H1 (cell line): ENCODE results near the gene CXCL14.

Experiments used
- CHD1 ChIP-seq: IDR thresholded peaks from 2 replicates; pipeline ENCODE4 v1.6.1; 2012; ENCODE audit warnings: low read depth, low read length, improper control_type of control experiment
- EP300 ChIP-seq, 2 experiments: IDR thresholded peaks; 1 replicate in 1 of 2; 2 replicates in 1 of 2; pipeline ENCODE4 v1.6.1; 2011 to 2012; ENCODE audit warnings: low read depth in 2 of 2, low read length in 2 of 2, mild to moderate bottlenecking in 2 of 2, borderline replicate concordance in 1 of 2, inconsistent platforms in 1 of 2, moderate library complexity in 1 of 2
- EZH2 ChIP-seq: fragments of 200-600 bp; sonication (generic); IDR thresholded peaks from 2 replicates; pipeline ENCODE4 v1.7.1; 2012; ENCODE audit warnings: low read depth, mild to moderate bottlenecking, moderate library complexity, low read length, inconsistent platforms; ENCODE audit not compliant: severe bottlenecking
- FOSL1 ChIP-seq: IDR thresholded peaks from 2 replicates; pipeline ENCODE4 v1.6.1; 2011; ENCODE audit warnings: mild to moderate bottlenecking, low read depth, low read length, moderate library complexity; ENCODE audit not compliant: insufficient read depth
- GTF2F1 ChIP-seq: IDR thresholded peaks from 2 replicates; pipeline ENCODE4 v1.6.1; 2012; ENCODE audit warnings: low read depth, low read length, improper control_type of control experiment, borderline replicate concordance
- JUND ChIP-seq: IDR thresholded peaks from 2 replicates; pipeline ENCODE4 v1.6.1; 2011; ENCODE audit warnings: mild to moderate bottlenecking, improper control_type of control experiment, low read length
- POLR2A ChIP-seq, 2 experiments: IDR thresholded peaks; 1 replicate in 1 of 2; 2 replicates in 1 of 2; pipeline ENCODE4 v1.6.1; 2011; ENCODE audit warnings: low read depth in 2 of 2, low read length in 2 of 2, mild to moderate bottlenecking in 2 of 2; ENCODE audit errors: control extremely low read depth in 1 of 2
- POLR2AphosphoS5 ChIP-seq: IDR thresholded peaks from 2 replicates; pipeline ENCODE4 v1.6.1; 2011; ENCODE audit warnings: low read depth, low read length
- RAD21 ChIP-seq, 2 experiments: IDR thresholded peaks in 1 of 2; conservative IDR thresholded peaks in 1 of 2; 2 replicates each; pipeline ENCODE4 v1.6.1; 2011; ENCODE audit warnings: low read depth in 2 of 2, low read length in 2 of 2, improper control_type of control experiment in 1 of 2, inconsistent platforms in 1 of 2, mild to moderate bottlenecking in 1 of 2, moderate library complexity in 1 of 2
- RXRA ChIP-seq: IDR thresholded peaks from 2 replicates; pipeline ENCODE4 v1.6.1; 2011; ENCODE audit warnings: low read depth, mild to moderate bottlenecking, low read length, moderate library complexity; ENCODE audit not compliant: insufficient read depth
- YY1 ChIP-seq: IDR thresholded peaks from 2 replicates; pipeline ENCODE4 v1.6.1; 2011; ENCODE audit warnings: low read depth, mild to moderate bottlenecking, low read length
- TF ChIP-seq, protein P1 (sequence below), 3 experiments: IDR thresholded peaks; 1 replicate in 2 of 3; 2 replicates in 1 of 3; pipeline versions ENCODE4 v1.5.1 to v1.6.1; 2011; ENCODE audit warnings: low read length in 3 of 3, mild to moderate bottlenecking in 3 of 3, inconsistent platforms in 2 of 3, low read depth in 1 of 3, moderate library complexity in 1 of 3; ENCODE audit not compliant: insufficient read depth in 1 of 3; ENCODE audit errors: control extremely low read depth in 1 of 3

DNA sequence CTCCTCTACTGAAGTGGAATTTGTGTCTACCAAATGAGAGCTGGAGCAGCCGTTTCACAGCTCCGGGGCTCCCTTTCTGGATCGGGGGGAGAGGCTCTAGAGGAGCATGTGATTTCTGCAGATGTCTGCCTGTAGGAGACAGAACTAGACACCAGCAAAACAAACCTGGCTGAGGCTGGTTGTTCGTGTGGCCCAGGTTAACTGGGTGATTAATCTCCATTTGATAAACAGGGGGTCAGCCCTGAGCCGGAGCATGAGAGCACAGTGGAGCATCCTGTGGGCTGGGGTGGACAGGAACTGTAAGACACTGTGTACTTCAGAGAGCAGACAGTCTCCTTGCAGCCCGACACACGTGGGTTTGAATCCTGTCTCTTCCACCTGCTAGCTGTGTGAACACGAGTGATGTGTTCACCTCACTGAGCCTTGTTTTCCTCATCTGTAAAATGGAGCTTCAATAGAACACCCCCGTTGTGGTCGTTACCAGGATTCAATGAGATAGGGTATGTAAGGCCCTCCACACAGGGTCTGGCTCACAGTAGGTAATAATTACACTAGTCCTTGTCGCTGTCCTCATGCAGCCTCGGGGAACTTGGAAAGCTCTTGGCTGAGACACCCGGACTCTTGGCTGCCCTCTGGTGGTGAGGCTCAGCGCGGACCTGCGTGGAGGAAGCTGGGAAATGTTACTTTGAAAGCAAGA, 12.9 kb downstream of the CXCL14 start:
- TF ChIP-seq JUND (no peak), RAD21 (IDR thresholded peaks at IDR 0.05 in 1 of 2, conservative IDR thresholded peaks at IDR 0.05 in 1 of 2; ENCODE audit: low read depth in 2 of 2, low read length in 2 of 2) (peak; percentile 49 to 66), POLR2A (IDR thresholded peaks at IDR 0.05; ENCODE audit: control extremely low read depth in 1 of 2, low read depth in 2 of 2, low read length in 2 of 2) (no peak), CHD1 (no peak), FOSL1 (no peak), EZH2 (no peak), EP300 (IDR thresholded peaks at IDR 0.05; ENCODE audit: borderline replicate concordance in 1 of 2, low read depth in 2 of 2, low read length in 2 of 2) (no peak), POLR2AphosphoS5 (no peak), GTF2F1 (no peak), RXRA (no peak), YY1 (no peak)
- TF ChIP-seq, protein P1, sequence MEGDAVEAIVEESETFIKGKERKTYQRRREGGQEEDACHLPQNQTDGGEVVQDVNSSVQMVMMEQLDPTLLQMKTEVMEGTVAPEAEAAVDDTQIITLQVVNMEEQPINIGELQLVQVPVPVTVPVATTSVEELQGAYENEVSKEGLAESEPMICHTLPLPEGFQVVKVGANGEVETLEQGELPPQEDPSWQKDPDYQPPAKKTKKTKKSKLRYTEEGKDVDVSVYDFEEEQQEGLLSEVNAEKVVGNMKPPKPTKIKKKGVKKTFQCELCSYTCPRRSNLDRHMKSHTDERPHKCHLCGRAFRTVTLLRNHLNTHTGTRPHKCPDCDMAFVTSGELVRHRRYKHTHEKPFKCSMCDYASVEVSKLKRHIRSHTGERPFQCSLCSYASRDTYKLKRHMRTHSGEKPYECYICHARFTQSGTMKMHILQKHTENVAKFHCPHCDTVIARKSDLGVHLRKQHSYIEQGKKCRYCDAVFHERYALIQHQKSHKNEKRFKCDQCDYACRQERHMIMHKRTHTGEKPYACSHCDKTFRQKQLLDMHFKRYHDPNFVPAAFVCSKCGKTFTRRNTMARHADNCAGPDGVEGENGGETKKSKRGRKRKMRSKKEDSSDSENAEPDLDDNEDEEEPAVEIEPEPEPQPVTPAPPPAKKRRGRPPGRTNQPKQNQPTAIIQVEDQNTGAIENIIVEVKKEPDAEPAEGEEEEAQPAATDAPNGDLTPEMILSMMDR (IDR thresholded peaks at IDR 0.05; ENCODE audit: control extremely low read depth in 1 of 3, insufficient read depth in 1 of 3, low read depth in 1 of 3, low read length in 3 of 3) = peak; percentile 85 to 92 (median 88)
